ENCODE data around the gene ADAMTS6.

The ADAMTS6 gene

DNA sequence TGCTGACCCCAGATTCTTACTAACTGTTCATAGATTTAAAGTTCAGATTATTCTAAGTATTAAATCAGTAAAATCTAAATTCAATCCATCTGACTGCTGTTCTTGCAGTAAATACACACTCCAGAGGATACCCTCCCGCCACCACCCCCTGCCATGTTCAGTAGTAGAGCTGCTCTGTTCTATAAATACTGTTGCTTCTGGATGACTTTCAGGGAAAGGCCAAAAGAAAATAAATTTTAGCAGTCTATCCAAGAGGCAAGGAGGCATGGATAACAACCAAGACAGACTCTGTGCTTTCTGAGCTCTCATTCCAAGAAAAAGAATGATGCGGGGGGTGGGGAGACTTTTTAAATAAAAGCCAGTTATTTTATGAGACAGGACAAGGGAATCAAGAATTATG lies 115.1 kb downstream of the ADAMTS6 start:
- DNase-seq (ENCODE audit: low spot score), result no peak
- TF ChIP-seq, protein P1, sequence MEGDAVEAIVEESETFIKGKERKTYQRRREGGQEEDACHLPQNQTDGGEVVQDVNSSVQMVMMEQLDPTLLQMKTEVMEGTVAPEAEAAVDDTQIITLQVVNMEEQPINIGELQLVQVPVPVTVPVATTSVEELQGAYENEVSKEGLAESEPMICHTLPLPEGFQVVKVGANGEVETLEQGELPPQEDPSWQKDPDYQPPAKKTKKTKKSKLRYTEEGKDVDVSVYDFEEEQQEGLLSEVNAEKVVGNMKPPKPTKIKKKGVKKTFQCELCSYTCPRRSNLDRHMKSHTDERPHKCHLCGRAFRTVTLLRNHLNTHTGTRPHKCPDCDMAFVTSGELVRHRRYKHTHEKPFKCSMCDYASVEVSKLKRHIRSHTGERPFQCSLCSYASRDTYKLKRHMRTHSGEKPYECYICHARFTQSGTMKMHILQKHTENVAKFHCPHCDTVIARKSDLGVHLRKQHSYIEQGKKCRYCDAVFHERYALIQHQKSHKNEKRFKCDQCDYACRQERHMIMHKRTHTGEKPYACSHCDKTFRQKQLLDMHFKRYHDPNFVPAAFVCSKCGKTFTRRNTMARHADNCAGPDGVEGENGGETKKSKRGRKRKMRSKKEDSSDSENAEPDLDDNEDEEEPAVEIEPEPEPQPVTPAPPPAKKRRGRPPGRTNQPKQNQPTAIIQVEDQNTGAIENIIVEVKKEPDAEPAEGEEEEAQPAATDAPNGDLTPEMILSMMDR (IDR thresholded peaks at IDR 0.05; ENCODE audit: extremely low read depth, missing control alignments), result no peak

DNA sequence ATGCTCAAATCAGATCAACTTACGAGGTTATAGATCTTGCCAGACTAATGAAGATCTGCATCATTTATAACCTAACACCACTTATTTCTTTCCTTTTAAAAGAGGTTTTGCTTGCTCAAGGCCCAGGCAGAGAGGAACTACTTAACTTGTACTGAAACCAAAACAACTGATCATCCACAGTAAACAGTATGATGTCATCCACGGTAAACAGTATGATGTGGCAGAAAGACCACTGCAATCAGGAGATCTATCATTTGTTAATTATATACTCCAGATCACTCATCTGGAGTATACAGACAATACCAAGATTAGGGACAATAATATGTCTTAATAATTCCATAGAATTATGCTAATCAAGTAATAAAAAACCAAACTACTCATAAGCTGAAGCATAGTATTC lies 116.8 kb downstream of the ADAMTS6 start:
- TF ChIP-seq, protein P1 (IDR thresholded peaks at IDR 0.05; ENCODE audit: extremely low read depth, missing control alignments), result no peak
- DNase-seq (ENCODE audit: low spot score), result no peak

DNA sequence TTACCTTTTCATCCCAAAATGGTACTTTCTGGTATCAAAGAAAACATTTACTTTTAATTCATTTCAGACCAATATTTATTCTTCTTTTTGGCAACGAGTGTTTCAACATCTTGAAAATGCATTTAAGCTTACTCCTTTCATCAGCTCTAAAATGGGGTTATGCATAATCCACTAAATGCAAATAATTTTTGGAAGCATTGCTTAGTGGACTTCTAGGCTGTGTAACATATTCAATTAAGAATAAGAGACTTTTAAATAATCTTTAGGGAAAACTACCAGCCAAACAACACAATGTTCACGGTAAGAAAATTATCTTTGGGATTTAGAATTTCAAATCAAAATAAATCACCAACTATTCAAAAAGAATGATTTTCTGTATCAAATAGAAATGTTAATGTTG lies 118.2 kb downstream of the ADAMTS6 start:
- TF ChIP-seq, protein P1 (IDR thresholded peaks at IDR 0.05; ENCODE audit: extremely low read depth, missing control alignments), result no peak
- no peak for DNase-seq (ENCODE audit: low spot score)

DNA sequence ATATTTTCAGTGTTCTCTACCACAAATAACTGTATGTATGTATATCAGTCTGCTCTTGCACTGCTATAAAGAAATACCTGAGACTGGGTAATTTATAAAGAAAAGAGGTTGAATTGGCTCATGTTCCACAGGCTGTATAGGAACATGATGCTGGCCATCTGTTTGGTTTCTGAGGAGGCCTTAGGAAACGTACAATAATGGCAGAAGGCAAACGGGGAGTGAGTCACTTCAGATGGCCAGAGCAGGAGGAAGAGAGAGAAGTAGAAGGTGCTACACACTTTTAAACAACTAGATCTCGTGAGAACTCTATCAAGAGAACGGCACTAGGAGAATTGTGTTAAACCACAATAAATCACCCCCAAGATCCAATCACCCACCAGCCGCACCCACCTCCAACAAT lies 121.7 kb downstream of the ADAMTS6 start:
- no peak for DNase-seq (ENCODE audit: low spot score)
- TF ChIP-seq, protein P1 (IDR thresholded peaks at IDR 0.05; ENCODE audit: extremely low read depth, missing control alignments), result no peak

DNA sequence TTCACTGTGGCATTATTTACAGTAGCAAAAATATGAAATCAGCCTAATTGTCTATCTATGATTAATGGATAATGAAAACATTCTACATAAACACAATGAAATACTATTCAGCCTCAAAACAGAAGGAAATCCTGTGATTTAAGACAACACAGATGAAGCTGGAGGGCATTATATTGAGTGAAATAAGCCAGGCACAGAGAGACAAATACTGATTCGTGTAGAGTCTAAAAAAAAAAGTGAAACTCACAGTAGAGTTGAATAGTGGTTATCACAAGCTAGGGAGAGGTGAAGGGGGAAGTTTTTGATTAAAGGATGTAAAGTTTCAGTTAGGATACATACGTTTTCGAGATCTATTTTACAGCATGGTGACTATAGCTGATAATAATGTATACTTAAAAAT lies 122.2 kb downstream of the ADAMTS6 start:
- no peak for DNase-seq (ENCODE audit: low spot score)
- TF ChIP-seq, protein P1 (IDR thresholded peaks at IDR 0.05; ENCODE audit: extremely low read depth, missing control alignments), result no peak

DNA sequence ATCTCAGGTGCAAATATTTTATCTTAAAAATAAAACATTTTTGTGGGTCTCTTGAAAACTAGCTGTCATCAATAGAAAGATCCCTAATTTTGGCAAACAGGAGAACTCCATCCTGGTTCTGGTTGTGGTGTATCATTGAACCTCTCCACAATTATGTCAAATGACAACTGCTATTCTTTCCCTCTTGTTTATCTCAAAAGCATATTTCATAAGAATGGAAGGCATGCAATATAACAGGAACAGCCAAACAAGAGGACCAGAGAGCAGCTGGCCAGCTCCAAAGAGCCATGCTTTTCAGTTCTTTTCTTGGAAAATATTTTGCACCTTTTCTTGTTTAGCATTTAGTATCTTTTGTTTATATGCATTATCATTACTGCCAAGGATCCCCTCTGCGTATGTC lies 125.4 kb downstream of the ADAMTS6 start:
- TF ChIP-seq, protein P1 (IDR thresholded peaks at IDR 0.05; ENCODE audit: extremely low read depth, missing control alignments), result no peak
- DNase-seq (ENCODE audit: low spot score), result no peak

DNA sequence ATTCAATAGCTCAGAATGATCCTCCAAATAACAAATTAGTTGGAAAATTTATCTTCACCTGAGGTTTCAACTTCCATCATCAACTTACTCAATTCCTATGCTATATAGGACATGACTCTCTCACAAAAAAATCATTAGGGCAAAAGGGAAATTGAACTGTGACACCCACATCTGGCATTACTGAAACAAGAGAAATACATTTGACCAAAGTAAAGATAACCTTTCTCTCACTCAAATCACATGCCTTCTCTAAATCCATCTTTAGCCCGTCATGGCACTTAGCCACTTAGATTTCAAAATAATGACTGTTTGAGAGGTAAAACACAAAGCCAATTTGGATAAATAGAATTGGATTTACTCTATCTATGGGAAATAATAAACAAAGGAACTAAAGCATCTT lies 126.4 kb downstream of the ADAMTS6 start:
- TF ChIP-seq, protein P1 (IDR thresholded peaks at IDR 0.05; ENCODE audit: extremely low read depth, missing control alignments), result no peak
- DNase-seq (ENCODE audit: low spot score), result no peak
